Neural crest cell (in vitro differentiated cells): ENCODE measurements around the gene LPCAT2. TPM values are rescaled to one million over a fixed set of nuclear protein-coding genes. Genes with fewer than 3 reads are reported as not detected.
"Not testable (repeated sequence)": the region's sequence is repeated elsewhere in the genome, so short reads cannot be mapped to it uniquely, and the experiment has no call there.

Experiments used
- DNase-seq: peaks from one replicate; pipeline ENCODE4 v3.0.0; 2021; ENCODE audit warnings: low read depth, mixed read lengths, low spot score
- H3K27ac Mint-ChIP-seq: one replicate; pipeline ENCODE4 v1.8.0; 2021; ENCODE audit warnings: mild to moderate bottlenecking, mixed read lengths; ENCODE audit not compliant: unreplicated experiment
- H3K27me3 Mint-ChIP-seq: 2 replicates; pipeline ENCODE4 v1.8.0; 2021; ENCODE audit warnings: low read depth, mild to moderate bottlenecking, mixed read lengths
- H3K36me3 Mint-ChIP-seq: 2 replicates; pipeline ENCODE4 v1.8.0; 2021; ENCODE audit warnings: low read depth, mild to moderate bottlenecking, mixed read lengths
- H3K4me1 Mint-ChIP-seq: 2 replicates; pipeline ENCODE4 v1.8.0; 2021; ENCODE audit warnings: mixed read lengths
- H3K4me3 Mint-ChIP-seq: one replicate; pipeline ENCODE4 v1.8.0; 2021; ENCODE audit warnings: mild to moderate bottlenecking, mixed read lengths
- H3K9me3 Mint-ChIP-seq: 2 replicates; pipeline ENCODE4 v1.8.0; 2021; ENCODE audit warnings: mixed read lengths
- CTCF ChIP-seq: fragments of 200-600 bp; sonication (generic); conservative IDR thresholded peaks from 2 replicates; pipeline ENCODE4 v1.5.0; 2021; ENCODE audit warnings: antibody characterized with exemption, mild to moderate bottlenecking
- total RNA-seq: library from RNA; stranded (reverse); gene quantifications from 2 replicates; pipeline ENCODE4 v1.2.1, GENCODE V29; 2021

The LPCAT2 gene
- total RNA-seq, 1 donor from 2014 or later = 7.2 TPM

- no peak overlapping the region for H3K4me3 Mint-ChIP-seq
- no peak for DNase-seq
- peaks cover 2% of the 10 kb centered on the region for H3K27me3 Mint-ChIP-seq
- no peak overlapping the region for H3K27ac Mint-ChIP-seq
- no peaks in the 10 kb centered on the region for H3K36me3 Mint-ChIP-seq
- TF ChIP-seq CTCF = no peak
- peaks cover 5% of the 10 kb centered on the region for H3K9me3 Mint-ChIP-seq
- H3K4me1 Mint-ChIP-seq = peaks cover 21% of the 10 kb centered on the region
These were observed 89.1 kb downstream of the LPCAT2 start for GRCh38 chr16:55597928-55598327.

- H3K4me3 Mint-ChIP-seq = no peak overlapping the region
- no peak for DNase-seq
- no peak for TF ChIP-seq CTCF
- no peaks in the 10 kb centered on the region for H3K36me3 Mint-ChIP-seq
- peaks cover 14% of the 10 kb centered on the region for H3K9me3 Mint-ChIP-seq
- H3K4me1 Mint-ChIP-seq = no peaks in the 10 kb centered on the region
- peaks cover 6% of the 10 kb centered on the region for H3K27me3 Mint-ChIP-seq
- H3K27ac Mint-ChIP-seq = no peak overlapping the region
These were observed 97.0 kb downstream of the LPCAT2 start for GRCh38 chr16:55605754-55606336.

GRCh38 chr16:55613613-55614335 is 104.9 kb downstream of the LPCAT2 start:
- Mint-ChIP-seq H3K9me3 (peaks cover 16% of the 10 kb centered on the region), H3K27me3 (peaks cover 2% of the 10 kb centered on the region), H3K4me1 (no peaks in the 10 kb centered on the region), H3K4me3 (no peak overlapping the region), H3K36me3 (peaks cover 5% of the 10 kb centered on the region), H3K27ac (no peak overlapping the region)
- TF ChIP-seq CTCF = no peak
- DNase-seq = no peak

- TF ChIP-seq CTCF = no peak
- no peak for DNase-seq
- Mint-ChIP-seq H3K36me3 (peaks cover 5% of the 10 kb centered on the region), H3K27ac (no peak overlapping the region), H3K4me3 (no peak overlapping the region), H3K9me3 (peaks cover 12% of the 10 kb centered on the region), H3K4me1 (no peaks in the 10 kb centered on the region), H3K27me3 (peaks cover 6% of the 10 kb centered on the region)
These were observed 106.2 kb downstream of the LPCAT2 start for GRCh38 chr16:55615071-55615470.

- H3K27ac Mint-ChIP-seq, DNase-seq, H3K27me3 Mint-ChIP-seq, H3K36me3 Mint-ChIP-seq, H3K4me3 Mint-ChIP-seq, H3K4me1 Mint-ChIP-seq: not testable (repeated sequence)
- peaks cover 12% of the 10 kb centered on the region for H3K9me3 Mint-ChIP-seq
These were observed 106.8 kb downstream of the LPCAT2 start for GRCh38 chr16:55615670-55616069.

GRCh38 chr16:55621771-55622170 is 112.9 kb downstream of the LPCAT2 start:
- H3K9me3 Mint-ChIP-seq = peaks cover 2% of the 10 kb centered on the region
- TF ChIP-seq CTCF = no peak
- no peak overlapping the region for H3K4me3 Mint-ChIP-seq
- peaks cover 6% of the 10 kb centered on the region for H3K27me3 Mint-ChIP-seq
- no peak for DNase-seq
- no peaks in the 10 kb centered on the region for H3K4me1 Mint-ChIP-seq
- peaks cover 2% of the 10 kb centered on the region for H3K36me3 Mint-ChIP-seq
- no peak overlapping the region for H3K27ac Mint-ChIP-seq
